CD4-positive, alpha-beta T cell treated with Interferon gamma for 1 hour (primary cell): ENCODE data around the gene PIK3R4.
A peak's percentile ranks its signal among the peaks of the same experiment; 100 is the strongest.

ENCODE experiments used
- DNase-seq: peaks from one replicate; pipeline ENCODE4 v3.0.0-alpha.2; 2020

PIK3R4 gene

DNA sequence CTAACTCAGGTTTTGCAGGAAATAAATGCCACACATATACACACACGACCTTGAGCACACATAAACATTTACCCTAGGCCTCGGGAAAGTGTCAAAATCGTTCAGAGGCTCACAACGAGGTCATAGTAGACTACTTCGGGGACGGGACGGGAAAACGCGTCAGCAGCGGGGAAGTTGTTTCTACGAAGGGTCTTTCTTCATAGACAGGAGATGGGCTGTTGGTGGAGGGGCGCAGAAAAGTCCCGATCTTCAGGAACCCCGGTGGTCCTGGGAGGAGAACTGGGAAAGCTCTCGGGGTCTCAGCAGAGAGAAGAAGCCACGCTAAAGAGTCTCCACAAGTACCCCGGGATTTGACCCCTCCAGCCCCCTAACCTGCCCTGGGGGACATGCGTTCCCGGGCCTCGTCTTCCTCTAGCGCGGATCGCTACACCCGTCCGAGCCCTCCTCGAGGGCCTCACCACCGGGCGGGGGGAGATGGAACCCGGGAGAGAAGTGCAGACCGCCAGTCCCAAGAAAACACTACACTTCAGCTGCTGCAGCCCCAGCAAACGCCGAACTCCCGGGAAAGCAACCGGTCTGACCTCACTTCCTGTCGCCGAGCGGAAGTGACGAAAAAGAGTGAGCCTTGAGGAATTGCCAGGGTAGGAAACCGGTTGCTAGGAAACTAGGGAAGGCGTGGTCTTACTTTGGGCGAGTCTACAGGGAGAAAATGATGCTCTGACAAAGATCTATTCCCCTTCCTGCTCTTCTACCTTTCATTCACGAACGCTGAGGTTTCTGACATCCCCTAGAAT, at the start of gene PIK3R4:
TSS of gene PIK3R4 (minus strand) at position 584 of the 794 bp plus-strand sequence. CDS start 1,611 bp downstream, outside the sequence.
- peak; percentile 96 for DNase-seq

DNA sequence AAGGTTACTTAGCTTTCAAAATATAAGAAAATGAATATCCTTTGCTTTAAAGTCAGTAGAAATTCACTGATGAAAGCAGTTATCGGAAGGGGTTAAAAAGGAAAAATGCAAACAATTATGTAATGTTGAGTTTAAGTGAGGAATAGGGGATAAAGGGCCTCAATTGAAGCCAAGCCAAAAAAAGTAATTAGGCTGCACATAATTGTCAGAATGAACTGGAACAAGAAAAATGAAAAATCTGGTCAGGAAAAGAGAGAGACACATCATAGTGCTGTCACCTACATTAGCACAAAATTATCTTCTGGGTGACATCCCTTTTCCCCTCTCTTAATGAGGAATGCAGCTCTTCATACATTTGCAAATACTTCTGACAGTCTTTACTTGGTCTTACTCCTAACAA, 48.8 kb upstream of the PIK3R4 start:
- DNase-seq: no peak

DNA sequence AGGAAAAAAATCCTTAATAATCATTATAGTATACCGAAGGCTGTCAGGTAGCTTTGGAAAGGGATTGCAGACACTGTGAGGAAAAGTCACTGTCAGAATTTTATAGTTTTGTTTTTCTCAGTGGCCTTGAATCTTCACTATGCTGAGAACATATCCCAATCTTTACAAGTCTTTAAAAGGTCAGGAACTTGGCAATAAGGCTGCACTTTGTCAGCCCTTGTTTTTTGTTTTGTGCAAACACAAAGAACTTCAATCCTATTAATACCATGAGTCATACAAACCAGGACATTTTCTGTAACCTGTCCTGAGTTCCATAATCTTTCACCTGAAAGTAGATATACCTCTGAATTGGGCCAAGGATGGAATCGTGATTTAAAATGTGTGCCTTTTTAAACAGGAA, 45.6 kb upstream of the PIK3R4 start:
- DNase-seq: no peak

DNA sequence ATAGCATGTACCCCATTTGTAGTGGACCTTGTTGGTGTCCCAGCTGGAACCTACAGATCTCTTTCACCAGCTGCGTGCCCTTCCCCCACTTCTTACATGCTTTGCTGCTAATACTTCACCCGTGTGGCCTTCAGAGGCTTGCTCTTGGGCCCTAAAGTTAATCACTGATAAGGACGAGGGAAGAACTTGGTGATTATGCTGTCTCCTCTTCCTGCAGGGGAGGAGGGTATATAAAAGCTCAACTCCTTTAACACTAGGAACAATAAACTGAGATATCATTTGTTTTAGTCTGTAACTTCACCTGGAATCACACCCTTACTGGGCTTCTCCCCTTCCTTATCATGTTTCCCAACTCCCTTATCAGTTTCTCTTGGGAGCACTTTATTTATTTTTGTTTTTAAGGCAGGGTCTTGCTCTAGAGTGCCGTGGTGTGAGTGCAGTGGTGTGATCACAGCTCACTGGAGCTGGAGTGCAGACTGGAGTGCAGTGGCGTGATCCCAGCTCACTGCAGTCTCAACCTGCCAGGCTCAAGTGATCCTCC, 43.2 kb upstream of the PIK3R4 start:
- DNase-seq: no peak

DNA sequence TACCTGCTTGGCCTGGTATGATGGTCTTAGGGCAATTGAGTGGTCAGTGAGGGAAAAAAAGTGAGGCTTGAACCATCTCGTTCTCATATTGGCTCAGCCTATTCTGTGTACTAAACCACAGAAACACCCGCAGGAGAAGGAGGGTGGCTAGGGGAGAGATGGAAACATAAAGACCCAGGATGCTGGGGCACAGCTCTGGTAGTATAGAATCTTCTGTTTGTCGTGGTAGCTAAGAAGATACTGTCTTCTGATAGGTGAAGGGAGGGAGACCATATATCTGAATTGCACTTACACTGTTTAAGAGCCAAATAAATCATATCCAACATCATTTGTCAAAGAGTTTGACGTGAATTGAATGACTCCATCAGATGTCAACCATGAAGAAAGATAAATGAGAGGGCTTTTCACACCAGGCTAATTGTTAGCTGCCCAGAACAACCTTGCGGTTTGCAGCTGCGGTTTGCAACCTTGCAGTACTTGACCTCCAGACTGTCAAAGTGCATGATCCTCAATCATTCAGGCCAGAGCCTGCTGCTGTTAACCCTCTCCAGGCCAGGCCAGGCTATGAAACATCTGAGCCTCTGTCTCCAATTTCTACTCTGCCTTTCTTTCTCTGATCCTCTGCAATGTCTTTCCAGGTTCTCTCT, 40.9 kb upstream of the PIK3R4 start:
- no peak for DNase-seq

DNA sequence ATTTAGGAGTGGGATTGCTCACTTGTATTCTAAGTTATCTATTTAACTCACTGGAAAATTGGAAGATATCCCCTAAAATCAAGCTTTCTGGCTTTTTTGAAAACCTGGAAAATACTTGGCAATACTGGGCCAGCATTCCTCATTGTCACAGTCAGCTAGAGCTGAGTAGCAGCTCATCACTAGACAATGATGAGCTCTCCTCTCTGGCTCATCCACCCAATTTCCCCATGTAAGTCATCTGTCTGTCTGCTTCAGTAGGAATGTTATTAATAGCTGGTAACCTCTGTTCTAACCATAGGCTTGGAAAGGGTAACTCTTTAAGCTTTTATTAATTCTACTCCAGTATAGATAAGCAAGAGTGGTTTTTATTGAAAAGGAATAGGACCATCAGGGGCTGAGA, 39.7 kb upstream of the PIK3R4 start:
- no peak for DNase-seq

DNA sequence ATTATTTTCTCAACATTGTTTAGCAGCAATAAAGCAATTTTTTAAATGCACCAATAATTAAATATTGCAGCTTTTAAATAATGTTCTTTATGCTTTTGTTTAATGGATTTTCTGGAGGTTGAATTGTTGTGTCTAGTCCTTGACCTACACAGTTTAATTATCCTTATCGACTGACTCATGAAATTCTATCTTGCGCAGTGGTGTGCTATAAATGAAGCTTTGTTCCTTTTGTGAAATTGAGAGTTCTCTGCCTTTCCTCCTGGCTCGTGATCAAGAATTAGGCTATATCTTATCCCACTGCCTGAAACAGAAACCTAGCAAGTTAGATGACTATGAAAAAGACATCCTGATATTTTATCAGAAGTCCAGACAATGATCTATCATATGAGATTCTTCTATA, 37.0 kb upstream of the PIK3R4 start:
- no peak for DNase-seq

DNA sequence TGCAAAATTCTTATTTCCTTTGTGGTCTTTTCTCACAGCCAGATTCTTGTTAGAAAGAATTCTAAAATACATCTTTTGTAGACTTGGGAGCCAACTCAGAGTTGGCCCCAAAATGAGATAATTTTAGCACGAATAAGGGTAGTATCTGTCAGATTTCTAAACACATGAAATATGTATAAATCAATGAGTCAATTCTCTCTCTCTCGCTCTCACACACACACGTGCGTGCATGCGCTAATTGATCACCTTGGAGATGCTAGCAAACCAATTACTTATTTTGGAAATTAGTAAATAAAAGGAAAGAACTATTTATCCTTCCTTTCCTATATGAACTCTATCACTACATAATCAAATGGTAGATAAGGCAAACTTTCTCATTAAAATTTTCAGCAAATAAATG, 32.9 kb upstream of the PIK3R4 start:
- no peak for DNase-seq

DNA sequence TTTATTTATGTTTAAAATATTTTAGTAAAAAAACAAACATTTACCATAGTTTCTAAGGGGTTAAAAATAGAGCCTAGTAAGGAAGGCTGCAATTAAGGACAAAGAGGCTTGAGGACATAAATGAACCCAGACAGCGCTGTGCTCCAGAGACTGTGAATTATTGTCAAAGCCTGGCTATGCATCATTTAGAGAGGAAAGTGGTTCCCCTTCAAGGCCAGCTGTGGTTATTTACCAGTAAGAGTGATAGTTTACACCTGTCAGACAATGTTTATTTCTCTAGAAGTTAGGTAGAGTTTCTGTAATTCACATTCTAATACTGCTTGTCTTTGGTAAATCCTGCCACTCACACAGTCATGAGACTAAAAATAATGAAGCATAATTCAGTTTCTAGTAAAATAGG, 32.4 kb upstream of the PIK3R4 start:
- DNase-seq: no peak

DNA sequence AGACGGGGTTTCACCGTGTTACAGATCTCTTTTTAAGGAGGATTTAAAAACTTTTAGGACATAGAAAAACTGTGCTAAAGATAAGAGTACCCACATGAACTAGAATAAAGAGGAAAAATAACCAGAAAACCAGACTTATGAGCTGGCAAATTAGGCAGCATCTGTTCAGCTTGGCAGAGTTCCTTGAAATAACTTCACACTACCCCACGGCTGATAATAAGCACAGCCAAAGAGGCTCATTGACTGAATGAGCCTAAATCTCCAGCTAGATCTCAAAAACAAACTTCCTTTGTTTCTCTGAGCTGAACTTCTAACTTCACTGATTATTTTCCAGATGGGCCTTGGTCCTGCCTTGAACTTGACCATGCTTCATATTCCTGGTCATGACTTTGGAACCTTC, 26.7 kb upstream of the PIK3R4 start:
- DNase-seq: no peak

DNA sequence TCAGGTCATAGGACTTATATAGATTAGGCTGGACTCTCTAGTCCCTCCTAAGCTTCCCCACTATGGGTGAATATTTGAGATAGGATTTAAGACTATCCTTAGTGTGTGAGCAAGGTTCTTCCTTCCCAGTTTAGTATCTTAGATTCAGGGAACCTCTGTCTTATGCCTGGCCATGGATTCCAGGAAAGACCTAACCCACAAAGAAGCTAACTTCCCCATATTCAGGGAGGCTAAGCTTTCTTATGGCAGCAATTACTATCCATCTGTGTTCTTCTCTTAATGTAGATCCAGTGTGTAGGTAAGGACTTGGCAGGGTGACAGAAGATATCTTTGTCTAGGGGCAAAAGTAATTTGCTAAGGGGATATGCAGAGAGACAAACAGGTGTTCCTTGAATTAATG, 25.5 kb upstream of the PIK3R4 start:
- no peak for DNase-seq

DNA sequence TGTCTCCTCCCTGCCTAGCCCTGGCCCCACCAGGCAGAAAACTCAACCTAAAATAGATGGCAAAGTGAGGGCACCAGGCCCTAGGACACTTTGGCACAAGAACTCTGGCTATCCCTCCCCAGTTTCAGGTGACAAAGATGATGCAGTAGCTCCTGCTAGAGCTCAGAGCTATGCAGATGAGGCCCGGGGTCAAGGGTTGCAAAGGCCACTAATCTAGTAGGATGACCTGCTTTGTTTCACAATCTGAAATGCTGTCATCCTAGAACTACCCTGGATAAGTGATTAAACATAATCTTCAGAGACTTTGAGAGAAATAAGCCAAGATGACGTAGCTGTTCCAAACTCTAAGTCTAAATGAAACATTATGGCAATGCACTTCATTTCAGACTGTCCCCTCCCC, 24.0 kb upstream of the PIK3R4 start:
- DNase-seq: no peak

DNA sequence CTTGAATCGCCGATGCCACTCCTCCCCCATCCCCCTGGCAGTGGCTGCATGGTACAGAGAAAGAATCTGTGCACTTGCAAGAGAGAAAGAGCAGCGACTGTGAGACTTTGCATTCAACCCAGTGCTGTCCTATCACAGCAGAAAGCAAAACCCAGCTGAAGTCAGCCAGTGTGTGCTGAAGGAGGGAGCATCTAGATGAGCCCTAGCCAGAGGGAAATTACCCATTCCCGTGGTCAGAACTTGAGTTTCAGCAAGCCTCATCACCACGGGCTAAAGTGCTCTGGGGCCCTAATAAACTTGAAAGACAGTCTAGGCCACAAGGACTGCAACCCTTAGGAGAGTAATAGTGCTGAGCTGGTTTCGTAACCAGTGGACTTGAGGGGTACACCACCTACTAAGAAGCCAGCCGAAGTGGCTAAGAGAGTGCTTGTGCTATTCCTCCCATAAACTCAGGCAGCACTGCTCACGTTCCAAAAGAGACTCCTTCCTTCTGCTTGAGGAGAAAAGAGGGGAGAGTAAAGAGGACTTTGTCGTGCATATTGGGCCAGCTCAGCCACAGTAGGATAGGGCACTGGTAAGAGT, 15.2 kb upstream of the PIK3R4 start:
- no peak for DNase-seq

DNA sequence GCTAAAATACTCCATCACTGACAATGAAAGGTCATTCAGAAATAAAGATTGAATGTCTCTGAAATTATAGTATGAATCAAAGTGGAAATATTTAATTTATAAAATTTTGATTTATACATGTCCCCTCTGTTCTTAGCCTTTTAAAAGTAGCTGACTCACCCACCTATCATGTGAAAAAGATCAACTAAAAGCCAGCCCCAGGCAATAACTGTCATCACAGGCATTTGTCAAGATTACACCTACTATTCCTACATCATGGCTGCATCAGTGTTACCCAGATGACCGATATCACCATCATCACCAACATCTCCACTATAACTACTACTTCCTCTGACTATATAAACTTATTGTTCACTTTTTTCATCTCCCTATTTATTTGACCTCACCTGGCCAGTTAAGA, 14.3 kb upstream of the PIK3R4 start:
- DNase-seq: no peak

DNA sequence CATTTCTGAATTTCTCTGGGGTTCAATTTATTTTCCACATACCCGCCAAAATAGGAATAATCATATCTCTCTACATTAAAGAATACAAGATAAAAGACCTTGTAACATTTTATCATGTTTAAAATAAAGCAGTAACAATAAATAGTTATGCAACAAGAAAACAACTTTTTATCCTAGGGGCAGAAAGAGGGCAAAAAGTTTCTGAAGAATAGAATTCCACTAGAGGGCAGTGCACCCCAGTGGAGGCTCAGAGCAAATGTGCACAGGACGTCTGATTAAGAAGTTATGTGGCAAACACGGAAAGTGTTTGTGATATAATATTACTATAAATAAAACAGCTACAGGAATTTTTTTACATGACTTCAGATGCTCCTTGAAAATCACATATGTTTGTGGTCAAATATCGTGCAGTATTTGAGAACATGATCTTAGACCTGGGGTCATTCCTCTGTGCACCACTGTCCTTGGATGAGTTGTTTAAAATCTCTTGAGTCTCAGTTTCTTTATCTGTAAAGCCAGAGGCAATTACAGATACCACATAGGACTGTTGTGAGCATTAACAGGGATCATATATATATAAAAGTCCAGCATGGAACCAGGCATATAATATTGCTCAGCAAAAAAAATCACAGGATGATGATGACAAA, 13.2 kb upstream of the PIK3R4 start:
- DNase-seq: peak; percentile 30

DNA sequence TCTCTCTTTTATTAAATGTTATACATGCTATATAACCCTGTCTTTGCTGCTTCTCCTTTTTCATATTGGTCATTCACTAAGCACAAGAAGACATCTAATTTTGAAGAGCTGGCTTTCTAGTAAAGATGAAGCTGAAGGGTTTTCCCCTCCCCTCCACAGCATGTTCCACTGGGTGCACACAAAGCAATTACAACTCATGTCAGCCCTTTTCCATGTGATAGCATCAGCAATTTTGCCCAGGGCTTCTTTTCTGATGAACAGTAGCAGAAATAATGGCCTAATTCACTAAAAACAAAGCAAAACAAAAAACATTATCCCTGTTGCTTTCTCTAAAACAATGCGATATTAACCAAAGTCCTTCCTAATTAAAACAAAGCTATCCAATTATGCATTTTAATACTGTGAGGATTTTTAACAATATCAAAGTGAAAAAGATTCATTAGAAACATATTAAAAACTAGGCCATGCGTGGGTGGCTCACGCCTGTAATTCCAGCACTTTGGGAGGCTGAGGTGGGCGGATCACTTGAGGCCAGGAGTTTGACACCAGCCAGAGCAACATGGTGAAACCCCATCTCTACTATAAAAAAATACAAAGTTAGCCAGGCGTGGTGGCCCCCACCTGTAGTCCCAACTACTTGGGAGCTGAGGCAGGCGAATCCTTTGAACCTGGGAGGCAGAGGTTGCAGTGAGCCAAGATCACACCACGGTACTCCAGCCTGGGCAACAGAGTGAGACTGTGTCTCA, 12.2 kb upstream of the PIK3R4 start:
- DNase-seq: no peak

DNA sequence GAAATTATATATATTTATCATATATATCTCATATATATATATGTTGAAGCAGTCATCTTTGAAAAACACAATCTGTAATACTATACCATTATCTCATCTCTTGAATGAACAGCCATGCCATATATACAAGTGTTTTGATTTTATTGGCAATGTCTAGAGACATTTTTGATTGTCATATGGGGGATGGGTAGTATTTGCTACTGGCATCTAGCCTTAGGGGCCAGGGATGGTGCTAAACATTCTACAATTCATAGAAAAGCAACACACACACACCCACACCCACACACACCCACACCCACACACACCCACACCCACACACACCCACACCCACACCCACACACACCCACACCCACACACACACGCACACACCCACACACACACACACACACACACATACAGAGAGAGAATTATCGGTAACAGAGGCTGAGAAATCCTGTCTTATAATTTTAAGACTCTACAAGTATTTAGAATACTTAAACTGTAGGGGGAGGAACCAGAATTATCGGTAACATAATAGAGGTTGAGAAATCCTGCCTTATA, 11.1 kb upstream of the PIK3R4 start:
- DNase-seq: no peak

DNA sequence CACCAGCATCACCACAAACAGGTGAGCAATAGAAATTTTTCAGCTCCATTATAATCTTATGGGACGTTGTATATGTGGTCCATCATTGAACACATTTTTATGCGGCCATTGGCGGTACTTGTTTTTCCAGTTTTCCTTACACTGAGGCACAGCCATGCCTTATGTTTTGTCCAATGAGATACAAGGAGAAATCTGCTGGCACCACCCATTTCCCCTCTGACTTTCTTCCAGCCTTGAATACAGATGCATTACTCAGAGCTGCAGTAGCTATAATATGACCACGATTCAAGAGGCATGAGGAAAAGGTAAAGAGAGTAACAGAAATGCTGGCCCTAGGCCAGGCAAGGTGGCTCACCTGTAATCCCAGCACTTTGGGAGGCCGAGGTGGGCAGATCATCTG, 9.0 kb upstream of the PIK3R4 start:
- DNase-seq: no peak

DNA sequence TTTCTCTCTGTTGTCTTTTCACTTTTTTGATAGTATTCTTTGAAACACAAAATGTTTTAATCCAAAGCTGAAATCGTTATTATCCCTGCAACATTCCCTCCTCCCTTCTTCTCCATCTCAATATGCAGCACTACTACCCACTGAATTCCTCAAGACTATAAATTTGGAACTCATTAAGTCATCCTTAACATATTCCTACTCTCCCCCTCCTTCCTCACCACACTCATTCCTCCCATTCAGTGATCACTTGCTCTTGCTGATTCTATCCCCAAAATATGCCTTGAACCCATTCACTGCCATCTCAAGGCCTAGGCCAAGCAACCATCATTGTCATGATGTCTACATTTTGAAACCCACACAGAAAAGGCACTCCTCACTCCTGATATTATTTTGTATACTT, 2.4 kb upstream of the PIK3R4 start:
- no peak for DNase-seq

DNA sequence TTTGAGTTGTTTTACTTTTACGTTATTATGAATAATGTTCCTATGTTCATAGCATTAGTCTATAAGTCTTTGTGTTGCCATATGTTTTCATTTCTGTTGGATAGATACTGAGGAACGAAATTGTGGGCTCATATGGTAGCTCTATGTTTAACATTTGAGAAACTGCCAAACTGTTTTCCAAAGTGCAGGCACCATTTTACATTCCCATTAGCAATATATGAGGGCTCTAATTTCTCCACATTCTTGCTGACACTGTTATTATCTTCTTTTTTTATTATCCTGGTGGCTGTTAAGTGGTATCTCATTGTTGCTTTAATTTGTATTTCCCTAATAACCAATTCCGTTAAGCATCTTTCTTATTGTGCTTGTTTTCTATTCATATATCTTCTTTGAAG, 1.8 kb upstream of the PIK3R4 start:
- DNase-seq: no peak

DNA sequence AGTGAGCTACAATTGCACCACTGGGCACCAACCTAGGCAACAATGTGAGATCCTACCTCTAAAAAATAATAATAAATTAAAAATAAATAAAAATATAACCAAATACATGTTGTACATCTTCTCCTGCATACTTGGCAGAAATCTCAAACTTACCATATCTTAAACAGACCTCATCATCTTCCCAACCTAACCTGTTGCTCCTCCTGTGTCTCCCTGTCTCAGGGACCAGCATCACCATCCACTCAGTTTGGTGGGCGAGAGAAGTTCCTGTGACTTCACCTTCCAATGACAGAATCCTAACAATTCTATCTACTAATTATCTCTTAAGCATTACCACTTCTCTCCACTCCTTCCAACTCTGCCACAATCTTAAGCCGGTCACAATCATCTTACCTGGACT, 3.3 kb downstream of the PIK3R4 start:
- DNase-seq: no peak

DNA sequence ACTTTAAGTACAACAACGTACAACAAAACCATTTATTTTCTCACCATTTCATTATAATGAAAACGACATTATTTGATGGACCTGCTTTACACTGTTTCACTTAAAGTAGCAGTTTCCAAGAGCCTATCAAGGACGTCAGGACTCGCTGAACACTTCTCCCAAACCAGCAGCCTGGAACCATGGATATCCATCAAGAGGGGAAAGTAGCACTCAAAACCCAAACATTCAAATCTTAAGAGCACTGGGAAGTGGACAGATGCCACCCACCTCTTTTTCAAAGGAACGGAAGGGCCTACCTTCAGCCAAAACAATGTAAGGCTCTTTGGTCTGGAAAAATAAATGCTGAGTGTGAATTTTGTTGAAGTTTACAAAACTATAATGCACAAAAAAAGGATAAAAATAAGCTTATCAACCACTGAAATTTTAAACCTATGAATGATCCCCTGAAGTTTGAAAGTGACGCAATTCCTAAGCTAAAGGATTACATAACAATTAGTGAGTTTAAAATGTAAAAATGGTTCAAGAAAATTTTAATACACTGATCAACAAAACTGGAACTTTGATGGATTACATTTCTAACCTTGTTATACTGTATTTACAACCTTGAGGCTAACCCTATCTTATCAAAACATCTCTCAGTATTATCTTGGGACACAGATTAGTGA, 4.6 kb downstream of the PIK3R4 start:
- no peak for DNase-seq
